Ammon's horn (tissue), 1 donor: Measurements from ENCODE around the gene WRAP73.
"Not testable (repeated sequence)": the region's sequence is repeated elsewhere in the genome, so short reads cannot be mapped to it uniquely, and the experiment has no call there.

ENCODE experiments used
- DNase-seq: peaks from one replicate; pipeline ENCODE4 v3.0.0-alpha.2; 2016; ENCODE audit warnings: low spot score

WRAP73 gene

GRCh38 chr1:3597599-3597964, 52.3 kb downstream of the WRAP73 start:
- no peak for DNase-seq

- DNase-seq, result no peak
These were observed 53.0 kb downstream of the WRAP73 start for GRCh38 chr1:3596663-3597598.

DNA sequence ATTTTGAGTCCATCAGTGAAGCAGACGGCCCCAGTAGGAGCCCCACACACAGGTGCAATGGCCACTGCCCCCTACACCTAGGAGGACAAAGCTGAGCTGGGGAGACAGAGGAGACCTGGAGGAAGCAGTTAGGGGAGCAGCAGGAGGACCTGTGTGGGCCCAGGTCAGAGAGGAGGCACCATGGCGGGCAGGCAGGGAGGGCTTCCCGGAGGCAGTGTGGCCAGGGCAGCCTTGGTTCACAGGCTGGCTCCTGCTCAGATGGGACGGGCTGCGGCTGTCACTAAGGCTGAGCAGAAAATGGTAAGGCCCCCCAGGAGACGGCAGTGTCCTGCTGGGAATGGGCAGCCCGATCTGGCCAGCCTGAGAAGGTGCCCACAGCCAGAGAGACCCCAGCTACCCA, 54.0 kb downstream of the WRAP73 start:
- no peak for DNase-seq

DNA sequence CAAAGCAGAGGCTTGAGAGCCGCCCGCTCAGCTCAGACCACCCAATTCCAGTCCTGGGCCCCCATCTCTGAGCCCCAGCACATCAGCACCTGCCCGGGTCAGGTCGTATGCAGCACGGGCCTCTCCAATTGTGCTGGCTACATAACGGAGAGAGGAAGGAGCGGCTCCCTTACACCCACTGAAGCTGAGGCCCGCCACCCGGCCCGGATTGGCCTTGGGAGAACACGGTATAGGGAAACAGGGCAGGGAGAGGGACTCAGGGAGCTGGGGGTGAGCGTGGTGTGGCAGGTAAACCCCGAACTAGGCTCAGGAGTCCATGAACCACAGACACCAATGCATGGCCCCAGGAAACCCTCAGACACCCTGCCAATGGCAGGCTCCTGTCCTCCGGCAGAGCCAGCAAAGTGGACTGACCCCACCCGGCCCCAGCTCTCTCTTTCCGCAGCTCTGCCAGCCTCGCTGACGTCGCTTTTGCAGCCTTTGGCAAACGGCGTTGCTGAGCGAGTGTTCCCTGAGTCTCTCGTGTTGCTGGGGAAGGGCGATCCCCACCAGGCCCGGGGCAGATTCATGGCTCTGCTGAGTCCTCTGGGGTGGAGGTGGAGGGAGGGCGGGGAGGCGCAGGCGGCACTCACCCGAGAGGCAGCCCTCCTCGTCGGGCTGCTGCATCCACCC, 55.1 kb downstream of the WRAP73 start:
- DNase-seq, result peak; percentile 47

DNA sequence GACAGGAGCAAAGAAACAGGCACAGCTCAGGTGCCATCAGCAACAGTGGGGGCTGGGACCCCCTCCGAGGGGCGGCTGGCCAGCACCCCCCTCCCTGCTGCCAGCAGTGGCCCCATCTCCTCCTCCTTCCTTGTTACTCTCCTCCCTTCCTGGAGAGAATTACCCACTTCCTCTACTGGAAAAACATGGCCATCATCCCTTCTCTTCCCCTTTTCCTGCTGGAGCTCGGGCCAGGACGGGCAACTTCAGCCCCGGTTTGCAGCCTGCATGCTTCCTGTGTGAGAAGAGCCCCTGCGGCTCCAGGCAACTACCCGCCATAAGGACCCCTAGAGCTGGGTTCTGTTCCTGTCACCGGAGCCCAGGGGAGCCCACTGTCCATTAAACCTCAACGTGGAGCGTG, 56.2 kb downstream of the WRAP73 start:
- no peak for DNase-seq

- no peak for DNase-seq
These were observed 56.6 kb downstream of the WRAP73 start for GRCh38 chr1:3593334-3593733.

- no peak for DNase-seq
These were observed 58.7 kb downstream of the WRAP73 start for GRCh38 chr1:3590951-3591865.

DNA sequence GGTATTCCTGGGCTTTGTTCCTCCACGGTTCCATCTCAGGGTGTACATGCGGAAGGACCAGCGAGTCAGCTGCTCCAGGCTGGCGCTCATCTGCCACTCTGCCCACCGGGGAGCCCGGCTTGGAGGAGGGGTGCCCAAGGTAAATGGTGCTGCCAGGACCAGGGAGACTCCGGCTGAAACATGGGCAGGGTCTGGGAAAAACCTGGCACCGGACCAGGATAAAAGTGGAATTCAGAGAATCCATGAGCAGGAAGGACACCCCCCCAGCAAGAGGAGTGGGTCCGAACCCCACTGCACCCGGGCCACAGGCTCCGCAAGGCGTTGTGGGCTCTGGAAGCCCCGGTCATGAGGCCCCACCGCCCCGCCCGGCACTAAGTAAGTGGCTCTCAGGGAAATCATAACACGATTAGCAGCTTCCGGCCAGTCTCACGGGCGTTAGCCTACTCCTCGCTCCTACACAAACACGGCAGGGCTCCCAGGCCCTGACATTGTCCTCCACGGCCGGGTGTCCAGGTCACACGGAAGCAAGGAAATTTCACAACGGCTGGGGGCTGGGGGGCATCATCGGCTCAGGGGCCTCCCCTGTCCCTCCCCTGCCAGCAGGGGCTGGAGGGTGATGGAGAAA, 59.7 kb downstream of the WRAP73 start:
- DNase-seq, result no peak

- no peak for DNase-seq
These were observed 61.5 kb downstream of the WRAP73 start for GRCh38 chr1:3588395-3588794.

DNA sequence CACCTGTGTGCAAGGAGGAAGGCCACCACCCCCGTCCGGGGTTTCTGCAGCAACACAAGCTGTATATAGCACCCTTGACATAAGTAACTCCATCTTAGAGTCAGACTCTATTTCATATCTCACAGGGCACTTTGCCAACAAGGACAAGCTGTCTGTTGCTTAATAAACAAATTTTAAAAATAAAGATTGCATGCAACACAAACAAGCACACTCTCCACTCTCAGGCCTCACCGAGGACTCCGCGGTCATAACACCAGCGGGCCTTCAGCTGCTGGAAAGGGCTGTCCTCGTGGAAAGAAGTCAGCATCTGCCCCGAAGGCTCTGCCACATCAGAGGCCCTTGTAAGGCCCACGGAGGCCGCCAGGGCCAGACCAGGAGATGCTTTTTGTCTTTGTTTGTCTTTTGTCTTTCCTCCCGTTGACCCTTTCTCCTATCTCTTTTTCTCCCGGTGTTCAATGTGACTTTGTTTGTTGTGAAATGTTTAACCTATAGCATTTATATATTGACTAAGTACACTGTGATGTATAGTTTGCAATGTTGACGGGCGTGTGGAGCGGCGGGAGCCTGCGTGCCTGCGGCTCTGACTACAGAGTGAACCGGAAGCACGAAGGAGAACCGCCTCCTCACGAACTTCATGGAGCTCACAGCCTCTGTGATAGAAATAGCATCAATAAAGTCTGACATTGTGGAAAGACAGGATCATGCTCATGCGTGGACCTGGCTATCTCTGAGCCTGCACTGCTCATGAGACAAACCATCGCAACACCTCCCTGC, 62.7 kb downstream of the WRAP73 start:
- DNase-seq, result peak; percentile 41

GRCh38 chr1:3585940-3586568, 63.8 kb downstream of the WRAP73 start:
- no peak for DNase-seq

GRCh38 chr1:3585353-3585868, 64.5 kb downstream of the WRAP73 start:
- DNase-seq, result not testable (repeated sequence)

- DNase-seq, result no peak
These were observed 65.0 kb downstream of the WRAP73 start for GRCh38 chr1:3584915-3585314.

- DNase-seq, result not testable (repeated sequence)
These were observed 66.2 kb downstream of the WRAP73 start for GRCh38 chr1:3583751-3584150.

DNA sequence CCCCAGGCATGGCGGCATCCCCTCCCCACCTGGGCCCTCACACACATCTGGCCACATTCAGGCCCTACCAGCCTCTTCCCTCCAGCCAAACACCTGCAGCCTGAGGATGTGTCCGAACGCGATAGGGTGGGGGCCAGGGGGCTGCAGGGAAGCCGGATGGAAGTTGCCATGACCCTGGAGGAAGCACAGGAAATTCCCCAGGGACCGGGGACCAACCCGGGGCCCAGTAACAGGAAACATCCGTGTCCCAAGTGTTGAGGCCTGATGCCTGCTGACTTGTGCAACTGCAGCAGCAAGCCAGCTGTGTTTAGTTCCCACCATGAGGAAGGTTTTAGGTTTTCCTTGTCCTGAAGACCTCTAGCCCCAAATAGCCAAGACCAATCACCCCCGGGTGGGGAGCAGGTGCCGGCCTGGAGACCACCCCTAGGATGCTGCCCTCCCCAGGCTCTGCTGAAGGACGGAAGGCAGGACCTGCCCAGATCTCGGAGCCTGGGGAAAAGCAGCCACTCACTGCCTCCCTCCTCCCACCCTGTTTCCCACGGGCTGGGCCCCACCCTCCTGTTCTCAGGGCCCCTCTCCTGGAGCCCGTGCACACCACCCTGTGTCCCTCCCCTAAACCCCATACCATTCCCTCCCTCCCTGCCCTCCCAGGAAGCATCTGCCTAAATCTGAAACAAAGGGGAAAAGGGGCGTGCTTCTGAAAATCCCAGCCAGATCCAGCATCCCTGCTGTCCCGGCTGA, 68.4 kb downstream of the WRAP73 start:
- DNase-seq, result no peak
